GM23338 (cell line): Measurements from ENCODE around the gene HCN2. TPM values are rescaled to one million over a fixed set of nuclear protein-coding genes. Genes with fewer than 3 reads are reported as not detected.

Experiments
- ATAC-seq: fragments of 200-7000 bp; cut with Tn5 transposase; 3 replicates; pipeline ENCODE4 v1.9.1; 2020
- DNase-seq: peaks from one replicate; pipeline ENCODE4 v3.0.0-alpha.2; 2015; ENCODE audit warnings: low spot score
- H2AFZ ChIP-seq: fragments of 200-600 bp; sonication (generic); 2 replicates; pipeline ENCODE4 v1.8.0; 2016; ENCODE audit warnings: antibody characterized with exemption, mild to moderate bottlenecking, moderate library complexity
- H3F3A ChIP-seq: fragments of 200-600 bp; sonication (generic); replicated peaks from 2 replicates; pipeline ENCODE4 v1.8.0; 2017; ENCODE audit warnings: antibody characterized with exemption, mixed run types, low read depth
- H3K27ac ChIP-seq: fragments of 200-600 bp; sonication (generic); 2 replicates; pipeline ENCODE4 v1.6.1; 2016; ENCODE audit warnings: low read depth
- H3K27me3 ChIP-seq: fragments of 200-600 bp; sonication (generic); 2 replicates; pipeline ENCODE4 v1.8.0; 2016; ENCODE audit warnings: mild to moderate bottlenecking, mixed run types, moderate library complexity; ENCODE audit not compliant: insufficient read depth
- H3K36me3 ChIP-seq: fragments of 200-600 bp; sonication (generic); 2 replicates; pipeline ENCODE4 v1.8.0; 2016; ENCODE audit warnings: mild to moderate bottlenecking; ENCODE audit not compliant: insufficient read depth
- H3K4me1 ChIP-seq: fragments of 200-600 bp; sonication (generic); 2 replicates; pipeline ENCODE4 v1.8.0; 2016; ENCODE audit warnings: mild to moderate bottlenecking, moderate library complexity; ENCODE audit not compliant: insufficient read depth
- H3K4me2 ChIP-seq: fragments of 200-600 bp; sonication (generic); 2 replicates; pipeline ENCODE4 v1.7.1; 2017; ENCODE audit warnings: mixed run types
- H3K4me3 ChIP-seq: fragments of 200-600 bp; sonication (generic); 2 replicates; pipeline ENCODE4 v1.6.1; 2016; ENCODE audit warnings: mixed run types
- H3K79me2 ChIP-seq: fragments of 200-600 bp; sonication (generic); replicated peaks from 2 replicates; pipeline ENCODE4 v1.8.0; 2017; ENCODE audit warnings: mild to moderate bottlenecking; ENCODE audit not compliant: insufficient read depth
- H3K9me2 ChIP-seq: fragments of 200-600 bp; sonication (generic); 2 replicates; pipeline ENCODE4 v1.8.0; 2017; ENCODE audit not compliant: insufficient read depth
- H4K20me1 ChIP-seq: fragments of 200-600 bp; sonication (generic); replicated peaks from 2 replicates; pipeline ENCODE4 v1.8.0; 2017; ENCODE audit warnings: mild to moderate bottlenecking; ENCODE audit not compliant: insufficient read depth
- H3K27ac Mint-ChIP-seq: 2 replicates; pipeline ENCODE4 v1.8.0; 2020; ENCODE audit warnings: inconsistent platforms, mild to moderate bottlenecking, moderate library complexity, mixed read lengths
- H3K27me3 Mint-ChIP-seq: 3 replicates; pipeline ENCODE4 v1.8.0; 2022; ENCODE audit warnings: low read depth, mild to moderate bottlenecking, moderate library complexity, mixed read lengths, inconsistent platforms; ENCODE audit not compliant: insufficient read depth, poor library complexity
- H3K36me3 Mint-ChIP-seq: 3 replicates; pipeline ENCODE4 v1.8.0; 2021; ENCODE audit warnings: low read depth, mild to moderate bottlenecking, inconsistent platforms, moderate library complexity, mixed read lengths
- H3K4me1 Mint-ChIP-seq: 3 replicates; pipeline ENCODE4 v1.8.0; 2020; ENCODE audit warnings: mild to moderate bottlenecking, inconsistent platforms, mixed read lengths
- H3K4me3 Mint-ChIP-seq: 3 replicates; pipeline ENCODE4 v1.8.0; 2021; ENCODE audit warnings: moderate library complexity, mild to moderate bottlenecking, inconsistent platforms, mixed read lengths
- H3K9me3 Mint-ChIP-seq: 3 replicates; pipeline ENCODE4 v1.8.0; 2020; ENCODE audit warnings: moderate library complexity, mild to moderate bottlenecking, inconsistent platforms, mixed read lengths
- CREB1 ChIP-seq: fragments of 250-450 bp; sonication (Bioruptor Pico); IDR thresholded peaks from 2 replicates; pipeline ENCODE4 v1.5.0; 2020; ENCODE audit warnings: low read depth, mild to moderate bottlenecking, moderate library complexity
- CTCF ChIP-seq, 2 experiments: fragments of 200-600 bp in 1 of 2; sonication (generic) in 1 of 2; conservative IDR thresholded peaks; 2 replicates each; pipeline versions ENCODE4 v1.5.1 to v1.6.1; 2016 to 2017; ENCODE audit warnings: antibody characterized with exemption in 2 of 2, low read depth in 2 of 2, mild to moderate bottlenecking in 2 of 2, moderate library complexity in 1 of 2
- EZH2phosphoT487 ChIP-seq: fragments of 200-600 bp; sonication (generic); IDR thresholded peaks from one replicate; pipeline ENCODE4 v1.8.1; 2018; ENCODE audit warnings: antibody characterized with exemption; ENCODE audit not compliant: unreplicated experiment
- JUNB ChIP-seq: IDR thresholded peaks from one replicate; pipeline ENCODE4 v1.6.1; 2016; ENCODE audit warnings: antibody characterized with exemption; ENCODE audit not compliant: unreplicated experiment
- NANOG ChIP-seq: IDR thresholded peaks from 2 replicates; pipeline ENCODE4 v1.6.1; 2016; ENCODE audit warnings: antibody characterized with exemption, borderline replicate concordance
- POLR2AphosphoS5 ChIP-seq: IDR thresholded peaks from 2 replicates; pipeline ENCODE4 v1.6.1; 2016; ENCODE audit warnings: antibody characterized with exemption, low read depth
- REST ChIP-seq: IDR thresholded peaks from one replicate; pipeline ENCODE4 v1.6.1; 2018; ENCODE audit warnings: antibody characterized with exemption; ENCODE audit not compliant: unreplicated experiment
- STAT1 ChIP-seq: IDR thresholded peaks from one replicate; pipeline ENCODE4 v1.6.1; 2016; ENCODE audit warnings: antibody characterized with exemption; ENCODE audit not compliant: unreplicated experiment
- ZNF114 ChIP-seq: fragments of 250-450 bp; sonication (Bioruptor Pico); IDR thresholded peaks from 2 replicates; pipeline ENCODE4 v1.5.0; 2020; ENCODE audit warnings: mild to moderate bottlenecking, moderate library complexity
- ZNF331 ChIP-seq: fragments of 250-450 bp; sonication (Bioruptor Pico); IDR thresholded peaks from 2 replicates; pipeline ENCODE4 v1.5.0; 2020; ENCODE audit warnings: low read depth, mild to moderate bottlenecking, moderate library complexity
- polyA plus RNA-seq: library from polyadenylated mRNA; unstranded; fragments of >200 nt; fragmentation: Nextera tagmentation; extraction: Ambion mirVana; gene quantifications from 2 replicates; pipeline ENCODE4 v1.2.1, GENCODE V29; 2016
- total RNA-seq: library from RNA; depleted of rRNA; stranded (reverse); fragments of >200 nt; shearing (Covaris generic); gene quantifications from 2 replicates; pipeline ENCODE4 v1.2.3, GENCODE V29; 2014
- TF ChIP-seq, protein P1 (sequence below): IDR thresholded peaks from 2 replicates; pipeline ENCODE4 v1.6.1; 2016; ENCODE audit warnings: antibody characterized with exemption

Gene HCN2
- total and polyA plus RNA-seq, 2 experiments from 2014 or later: 0.06 to 2.9 TPM

GRCh38 chr19:650121-650520 is 60.4 kb downstream of the HCN2 start:
- no peak for ATAC-seq
- Histone ChIP-seq H3K9me2 (no peaks in the 10 kb centered on the region), H3K4me2 (no peak overlapping the region), H3F3A (peaks cover 3% of the 10 kb centered on the region; the same call in 1 of the 2 replicates), H3K27ac (no peak overlapping the region), H3K79me2 (peaks cover 30% of the 10 kb centered on the region), H4K20me1 (peaks cover 7% of the 10 kb centered on the region), H3K27me3 (no peaks in the 10 kb centered on the region), H3K4me3 (no peak overlapping the region), H2AFZ (no peak overlapping the region), H3K4me1 (no peaks in the 10 kb centered on the region), H3K36me3 (0 out of 2 replicates have a peak, but pooled peaks cover 5% of the 10 kb centered on the region)
- DNase-seq: no peak
- H3K4me1 Mint-ChIP-seq: no peaks in the 10 kb centered on the region; the same call in 2 of the 3 replicates
- H3K36me3 Mint-ChIP-seq: peaks cover 28% of the 10 kb centered on the region
- TF ChIP-seq EZH2phosphoT487: no peak
- no peak for TF ChIP-seq CTCF (conservative IDR thresholded peaks at IDR 0.05; ENCODE audit: low read depth in 2 of 2)
- no peak for TF ChIP-seq STAT1
- no peak for TF ChIP-seq NANOG
- no peak for TF ChIP-seq REST
- TF ChIP-seq, protein P1, sequence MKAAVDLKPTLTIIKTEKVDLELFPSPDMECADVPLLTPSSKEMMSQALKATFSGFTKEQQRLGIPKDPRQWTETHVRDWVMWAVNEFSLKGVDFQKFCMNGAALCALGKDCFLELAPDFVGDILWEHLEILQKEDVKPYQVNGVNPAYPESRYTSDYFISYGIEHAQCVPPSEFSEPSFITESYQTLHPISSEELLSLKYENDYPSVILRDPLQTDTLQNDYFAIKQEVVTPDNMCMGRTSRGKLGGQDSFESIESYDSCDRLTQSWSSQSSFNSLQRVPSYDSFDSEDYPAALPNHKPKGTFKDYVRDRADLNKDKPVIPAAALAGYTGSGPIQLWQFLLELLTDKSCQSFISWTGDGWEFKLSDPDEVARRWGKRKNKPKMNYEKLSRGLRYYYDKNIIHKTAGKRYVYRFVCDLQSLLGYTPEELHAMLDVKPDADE: no peak
- no peak for TF ChIP-seq POLR2AphosphoS5
- TF ChIP-seq ZNF331 (CRISPR knock-in tag): no peak
- TF ChIP-seq CREB1 (CRISPR knock-in tag): no peak
- no peak for TF ChIP-seq JUNB
- TF ChIP-seq ZNF114 (CRISPR knock-in tag): no peak
- H3K27ac Mint-ChIP-seq: no peak overlapping the region
- H3K9me3 Mint-ChIP-seq: no peaks in the 10 kb centered on the region
- peaks cover 5% of the 10 kb centered on the region for H3K27me3 Mint-ChIP-seq
- H3K4me3 Mint-ChIP-seq: no peak overlapping the region
